DND-41 (cell line): Measurements from ENCODE around the gene GTF3C5.
A peak's percentile ranks its signal among the peaks of the same experiment; 100 is the strongest.

Source experiments
- ATAC-seq: fragments of 200-7000 bp; cut with Tn5 transposase; 3 replicates; pipeline ENCODE4 v1.9.1; 2021; ENCODE audit warnings: low read depth; ENCODE audit not compliant: insufficient read depth
- DNase-seq: peaks from one replicate; pipeline ENCODE4 v3.0.0-alpha.2; 2020
- H2AFZ ChIP-seq: 2 replicates; pipeline ENCODE4 v1.6.0; 2012; ENCODE audit warnings: low read depth, low read length
- H3K27ac ChIP-seq: 2 replicates; pipeline ENCODE4 v1.5.1; 2012; ENCODE audit warnings: low read length, inconsistent platforms
- H3K27me3 ChIP-seq: fragments of 200-600 bp; sonication (generic); 2 replicates; pipeline ENCODE4 v1.6.0; 2012; ENCODE audit warnings: low read length, mild to moderate bottlenecking, inconsistent platforms; ENCODE audit not compliant: insufficient read depth, poor library complexity
- H3K36me3 ChIP-seq: 2 replicates; pipeline ENCODE4 v1.5.1; 2012; ENCODE audit warnings: low read length, inconsistent platforms; ENCODE audit not compliant: insufficient read depth
- H3K4me1 ChIP-seq: 2 replicates; pipeline ENCODE4 v1.5.1; 2012; ENCODE audit warnings: mild to moderate bottlenecking, low read length; ENCODE audit not compliant: insufficient read depth
- H3K4me2 ChIP-seq: 2 replicates; pipeline ENCODE4 v1.6.0; 2012; ENCODE audit warnings: mild to moderate bottlenecking, moderate library complexity, low read length, inconsistent platforms; ENCODE audit not compliant: insufficient read depth
- H3K4me3 ChIP-seq, 2 experiments: fragments of 200-600 bp in 1 of 2; shearing (Covaris generic) in 1 of 2; 2 replicates each; pipeline ENCODE4 v1.5.1; 2012 to 2016; ENCODE audit warnings: inconsistent platforms in 2 of 2, low read length in 2 of 2, mild to moderate bottlenecking in 2 of 2, low read depth in 1 of 2, moderate library complexity in 1 of 2
- H3K79me2 ChIP-seq: 2 replicates; pipeline ENCODE4 v1.6.0; 2012; ENCODE audit warnings: low read length, inconsistent platforms; ENCODE audit not compliant: insufficient read depth
- H3K9ac ChIP-seq: 2 replicates; pipeline ENCODE4 v1.6.0; 2012; ENCODE audit warnings: low read depth, mild to moderate bottlenecking, inconsistent platforms, low read length, moderate library complexity
- H3K9me3 ChIP-seq: 2 replicates; pipeline ENCODE4 v1.5.1; 2012; ENCODE audit warnings: low read length, moderate library complexity, mild to moderate bottlenecking, inconsistent platforms; ENCODE audit not compliant: insufficient read depth, severe bottlenecking
- H4K20me1 ChIP-seq: 2 replicates; pipeline ENCODE4 v1.6.0; 2012; ENCODE audit warnings: low read length; ENCODE audit not compliant: insufficient read depth
- CTCF ChIP-seq: IDR thresholded peaks from 2 replicates; pipeline ENCODE4 v1.5.1; 2012; ENCODE audit warnings: borderline replicate concordance, low read length, moderate library complexity, mild to moderate bottlenecking; ENCODE audit not compliant: poor library complexity, severe bottlenecking; ENCODE audit errors: extremely low read depth
- EZH2 ChIP-seq: IDR thresholded peaks from 3 replicates; pipeline ENCODE4 v1.6.1; 2012; ENCODE audit warnings: borderline replicate concordance, low read depth, mild to moderate bottlenecking, moderate library complexity, low read length, inconsistent platforms; ENCODE audit not compliant: severe bottlenecking

Gene GTF3C5

GRCh38 chr9:133030317-133031129, at the start of gene GTF3C5:
TSS of gene GTF3C5 (plus strand) at chr9:133030997. CDS start at chr9:133031012, 15 bp downstream.
- H3K9ac ChIP-seq: peak within 1 kb of the TSS; percentile 98
- H3K9me3 ChIP-seq: no peaks in the 10 kb centered on the region
- peaks cover 56% of the 10 kb centered on the region for H3K79me2 ChIP-seq
- peak within 1 kb of the TSS; percentile 90 for H2AFZ ChIP-seq
- peaks cover 19% of the 10 kb centered on the region for H3K36me3 ChIP-seq
- DNase-seq (peak; percentile 94), ATAC-seq (peak; percentile 95)
- H3K27ac ChIP-seq: peak within 1 kb of the TSS; percentile 94
- H3K27me3 ChIP-seq: no peaks in the 10 kb centered on the region
- no peak for TF ChIP-seq CTCF
- no peak for TF ChIP-seq EZH2
- peaks cover 37% of the 10 kb centered on the region for H3K4me1 ChIP-seq
- H3K4me2 ChIP-seq: peak within 1 kb of the TSS; percentile 99
- H3K4me3 ChIP-seq: peak within 1 kb of the TSS; percentile 70 to 86
- peaks cover 26% of the 10 kb centered on the region for H4K20me1 ChIP-seq

- H2AFZ ChIP-seq: no peak overlapping the region
- no peak overlapping the region for H3K4me2 ChIP-seq
- H3K4me3 ChIP-seq: no peak overlapping the region
- H3K4me1 ChIP-seq: no peaks in the 10 kb centered on the region
- TF ChIP-seq EZH2 (no peak), CTCF (no peak)
- H3K79me2 ChIP-seq: no peaks in the 10 kb centered on the region
- H3K27ac ChIP-seq: no peak overlapping the region
- no peak for ATAC-seq
- H3K9ac ChIP-seq: no peak overlapping the region
- DNase-seq: no peak
- no peaks in the 10 kb centered on the region for H3K9me3 ChIP-seq
- H3K27me3 ChIP-seq: peaks cover 6% of the 10 kb centered on the region
- H3K36me3 ChIP-seq: no peaks in the 10 kb centered on the region
- H4K20me1 ChIP-seq: no peaks in the 10 kb centered on the region
Measured at GRCh38 chr9:132982458-132982857, 48.3 kb upstream of the GTF3C5 start.

GRCh38 chr9:132983491-132984201, 47.2 kb upstream of the GTF3C5 start:
- Histone ChIP-seq H3K27me3 (peaks cover 6% of the 10 kb centered on the region), H4K20me1 (no peaks in the 10 kb centered on the region), H3K79me2 (no peaks in the 10 kb centered on the region)

More at GRCh38 chr9:132983491-132984201, 47.2 kb upstream of the GTF3C5 start:
- no peak overlapping the region for H3K4me3 ChIP-seq
- H3K36me3 ChIP-seq: no peaks in the 10 kb centered on the region
- H3K9ac ChIP-seq: no peak overlapping the region
- DNase-seq: no peak
- H2AFZ ChIP-seq: no peak overlapping the region
- H3K4me1 ChIP-seq: no peaks in the 10 kb centered on the region
- no peak overlapping the region for H3K27ac ChIP-seq
- no peak for ATAC-seq
- no peak for TF ChIP-seq EZH2
- no peak for TF ChIP-seq CTCF
- H3K4me2 ChIP-seq: no peak overlapping the region
- H3K9me3 ChIP-seq: no peaks in the 10 kb centered on the region
